Measurements from ENCODE around the gene MAPK11. TPM values are rescaled to one million over a fixed set of nuclear protein-coding genes. Genes with fewer than 3 reads are reported as not detected.

Gene MAPK11
- total RNA-seq, 2 donors from 2014 or later, result 11.5 to 11.6 TPM

DNA sequence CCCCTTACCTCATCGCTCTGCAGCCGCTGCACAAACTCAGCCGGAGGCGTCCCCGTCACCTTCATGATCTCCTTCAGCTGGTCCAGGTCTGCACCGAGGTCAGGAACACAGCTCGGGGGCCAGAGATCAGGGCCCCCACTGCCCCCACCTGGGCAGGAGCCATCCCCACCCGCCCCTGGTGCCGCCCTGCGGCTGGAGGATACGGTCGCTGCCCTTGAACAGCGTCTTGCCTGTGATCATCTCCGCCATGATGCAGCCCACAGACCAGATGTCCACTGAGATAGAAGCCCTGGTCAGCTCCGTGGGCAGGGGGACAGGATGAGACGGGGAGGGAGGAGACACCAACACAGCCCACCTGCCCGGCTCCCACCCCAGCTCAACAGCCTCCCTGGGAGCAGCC lies 14.6 kb downstream of the MAPK11 start:
- no peak for DNase-seq (ENCODE audit: low spot score)

DNA sequence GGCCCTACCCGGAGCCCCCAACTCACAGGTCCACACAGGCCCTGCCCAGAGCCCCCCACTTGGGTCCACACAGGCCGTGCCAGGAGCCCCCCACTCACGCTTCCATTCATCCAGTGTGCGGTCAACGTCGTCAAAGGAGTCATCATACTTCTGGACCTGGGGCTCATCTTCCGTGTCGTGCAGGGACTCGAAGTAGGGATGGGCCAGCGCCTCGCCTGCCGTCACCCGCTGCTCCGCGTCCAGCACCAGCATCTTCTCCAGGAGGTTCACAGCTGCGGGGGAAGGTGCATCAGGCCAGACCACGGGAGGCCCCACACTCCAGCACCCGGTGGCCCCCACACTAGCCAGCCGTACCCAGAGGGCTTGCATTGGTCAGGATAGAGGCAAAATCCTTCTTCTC lies 15.1 kb downstream of the MAPK11 start:
- no peak for DNase-seq (ENCODE audit: low spot score)
- intact Hi-C loops (cut with DNase I), result loop anchor here in 1 of 2 donors (10.0 kb wide), 1 partner anchor 250 kb away; the partner anchor contains the start of genes LMF2 and NCAPH2

More for the DNA sequence above, 14.6 kb downstream of the MAPK11 start:
- intact Hi-C loops (cut with DNase I), result loop anchor here in 1 of 2 donors (10.0 kb wide), 1 partner anchor 249 kb away; the partner anchor contains the start of genes LMF2 and NCAPH2

DNA sequence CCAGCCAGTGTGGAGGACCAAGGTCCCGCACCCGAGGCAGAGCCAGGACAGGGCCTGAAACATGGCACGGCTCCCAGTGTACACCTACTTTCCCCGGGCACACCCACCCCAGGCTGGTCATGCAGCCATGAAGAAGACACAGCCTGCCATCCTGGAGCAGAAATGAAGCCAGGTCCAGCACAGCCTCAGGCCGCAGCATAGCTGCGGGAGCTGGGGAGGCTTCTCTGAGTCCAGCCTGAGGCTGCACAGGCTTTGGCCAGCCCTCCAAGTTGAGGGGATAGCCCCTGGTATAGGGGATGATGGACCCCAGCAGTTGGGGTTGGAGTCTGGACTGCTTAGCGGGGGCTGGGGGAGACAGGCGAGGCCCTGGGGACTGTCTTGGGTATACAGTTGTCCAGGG lies 16.2 kb downstream of the MAPK11 start:
- intact Hi-C loops (cut with DNase I), result loop anchor here in 1 of 2 donors (5.0 to 10.0 kb wide), 2 partner anchors 88 to 251 kb away; partner anchors contain the start of genes LMF2, NCAPH2 and PPP6R2
- no peak for DNase-seq (ENCODE audit: low spot score)

DNA sequence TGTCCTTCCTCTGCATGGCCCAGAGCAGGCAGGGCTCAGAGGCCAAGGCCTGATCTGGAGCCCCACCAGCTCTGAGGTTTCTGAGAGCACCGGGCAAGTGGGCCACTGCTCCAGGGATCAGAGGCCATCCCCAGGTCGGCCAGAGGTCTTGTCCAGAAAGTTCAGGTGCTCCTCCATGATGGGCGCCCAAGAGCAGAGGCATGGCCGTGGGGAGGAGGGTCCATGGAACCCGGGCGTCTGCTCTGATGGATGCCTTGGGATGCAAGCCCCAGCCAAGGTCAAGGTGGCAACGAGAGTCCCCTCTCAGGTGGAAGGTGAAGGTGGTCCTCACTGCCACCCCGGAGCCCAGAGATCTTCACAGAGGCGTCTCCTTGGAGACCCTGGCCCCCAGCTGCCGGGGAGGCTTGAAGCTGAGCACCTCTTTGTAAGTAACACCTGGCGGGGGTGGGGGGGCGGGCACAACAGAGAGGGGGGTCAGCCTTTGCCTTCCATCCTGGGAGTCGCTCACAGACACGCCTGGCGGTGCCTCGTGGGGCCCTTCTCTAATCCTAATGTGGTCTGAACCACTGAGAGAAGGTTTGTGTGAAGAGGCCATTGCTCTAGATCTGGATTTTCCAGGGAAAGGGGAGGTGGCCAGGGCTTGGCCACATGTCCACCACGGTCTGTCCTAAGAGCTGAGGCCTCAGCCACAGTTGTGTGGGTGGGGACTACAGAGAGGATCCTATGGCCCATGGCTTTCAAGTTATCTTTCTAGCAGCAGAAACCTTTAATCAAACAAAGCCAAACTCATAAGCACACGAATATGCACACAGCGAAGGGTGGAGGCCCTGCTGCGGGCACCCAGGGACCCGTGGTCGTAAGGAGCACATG lies 16.9 kb downstream of the MAPK11 start:
- intact Hi-C loops (cut with DNase I), result loop anchor here in 1 of 2 donors (5.0 to 10.0 kb wide), 2 partner anchors 89 to 252 kb away; partner anchors contain the start of genes LMF2, NCAPH2 and PPP6R2
- no peak for DNase-seq (ENCODE audit: low spot score)

DNA sequence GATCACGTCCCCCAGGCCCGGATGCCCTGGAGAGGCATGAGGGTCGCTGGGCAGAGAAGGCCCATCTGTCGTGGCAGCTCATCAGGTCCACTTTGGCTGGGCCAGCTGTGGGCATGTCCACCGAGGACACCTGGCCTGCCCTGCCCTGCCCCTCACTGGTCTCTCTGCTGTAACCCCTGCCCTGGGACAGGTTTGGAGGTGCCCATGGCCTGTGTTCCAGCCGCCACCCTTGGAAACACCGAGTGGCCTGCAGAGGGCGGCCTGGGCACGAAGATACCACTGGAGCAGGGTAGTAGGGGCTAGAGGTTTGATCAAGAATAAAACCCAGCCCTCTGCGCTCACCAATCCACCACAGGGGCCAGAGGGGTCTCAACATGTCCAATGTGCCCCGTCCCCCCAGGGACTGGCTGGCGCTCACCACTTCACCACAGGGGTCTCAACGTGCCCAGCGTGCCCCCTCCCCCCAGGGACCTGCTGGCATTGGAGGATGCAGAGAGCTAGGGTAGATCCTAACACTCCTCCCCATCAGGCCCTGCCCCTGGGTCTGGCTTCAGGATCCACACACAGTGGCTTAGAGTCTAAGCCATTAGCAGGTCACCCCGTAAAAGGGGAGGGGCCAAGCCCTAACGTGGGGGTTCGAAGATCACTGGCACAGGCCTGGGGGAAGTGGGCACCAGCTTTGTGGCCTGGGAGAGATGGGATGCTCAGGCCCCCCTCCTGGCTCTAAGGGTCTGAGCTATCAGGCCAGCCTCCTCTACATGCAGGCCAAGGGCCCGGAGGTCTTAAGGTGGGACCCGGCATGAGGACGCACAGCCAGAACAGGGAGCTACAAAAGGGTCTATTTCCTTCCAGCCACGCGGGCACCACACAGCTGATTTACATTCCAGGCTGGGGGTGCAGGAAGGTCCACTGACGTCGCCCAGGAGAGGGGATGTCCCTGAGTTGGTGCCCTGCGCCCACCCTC lies 17.8 kb downstream of the MAPK11 start:
- intact Hi-C loops (cut with DNase I), result loop anchor here in 1 of 2 donors (5.0 to 10.0 kb wide), 2 partner anchors 90 to 252 kb away; partner anchors contain the start of genes LMF2, NCAPH2 and PPP6R2
- no peak for DNase-seq (ENCODE audit: low spot score)

DNA sequence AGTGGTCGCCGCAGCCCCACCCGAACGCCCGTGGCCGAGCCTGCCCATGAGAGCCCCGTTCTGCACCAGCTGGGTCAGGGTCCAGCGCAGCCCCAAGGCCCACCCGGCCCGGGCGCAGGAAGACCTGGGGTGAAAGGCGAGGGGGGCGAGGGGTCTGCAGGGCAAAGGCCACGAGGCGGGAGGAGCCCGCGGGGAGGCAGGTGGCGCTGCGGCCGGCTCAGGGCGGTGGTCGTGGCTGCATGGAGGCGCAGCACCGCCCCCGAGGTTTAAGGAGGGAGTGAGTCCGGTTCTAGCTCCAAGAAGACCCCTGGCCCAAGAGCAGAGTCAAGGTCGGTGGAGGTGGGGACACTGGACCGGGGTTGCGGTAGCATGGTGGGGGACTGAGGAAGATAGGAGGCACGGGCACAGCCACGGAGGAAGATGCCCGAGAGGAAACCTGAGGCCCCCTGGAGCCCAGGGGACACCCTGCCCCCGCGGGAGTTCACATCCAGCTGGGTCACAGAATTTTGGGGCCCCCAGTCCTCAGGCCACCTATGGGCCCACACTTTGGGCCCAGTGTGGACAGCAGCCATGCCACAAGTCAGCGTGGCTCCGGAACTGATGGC lies 18.6 kb downstream of the MAPK11 start:
- DNase-seq (ENCODE audit: low spot score), result no peak
- intact Hi-C loops (cut with DNase I), result loop anchor here in 1 of 2 donors (5.0 to 10.0 kb wide), 2 partner anchors 91 to 253 kb away; partner anchors contain the start of genes LMF2, NCAPH2 and PPP6R2

DNA sequence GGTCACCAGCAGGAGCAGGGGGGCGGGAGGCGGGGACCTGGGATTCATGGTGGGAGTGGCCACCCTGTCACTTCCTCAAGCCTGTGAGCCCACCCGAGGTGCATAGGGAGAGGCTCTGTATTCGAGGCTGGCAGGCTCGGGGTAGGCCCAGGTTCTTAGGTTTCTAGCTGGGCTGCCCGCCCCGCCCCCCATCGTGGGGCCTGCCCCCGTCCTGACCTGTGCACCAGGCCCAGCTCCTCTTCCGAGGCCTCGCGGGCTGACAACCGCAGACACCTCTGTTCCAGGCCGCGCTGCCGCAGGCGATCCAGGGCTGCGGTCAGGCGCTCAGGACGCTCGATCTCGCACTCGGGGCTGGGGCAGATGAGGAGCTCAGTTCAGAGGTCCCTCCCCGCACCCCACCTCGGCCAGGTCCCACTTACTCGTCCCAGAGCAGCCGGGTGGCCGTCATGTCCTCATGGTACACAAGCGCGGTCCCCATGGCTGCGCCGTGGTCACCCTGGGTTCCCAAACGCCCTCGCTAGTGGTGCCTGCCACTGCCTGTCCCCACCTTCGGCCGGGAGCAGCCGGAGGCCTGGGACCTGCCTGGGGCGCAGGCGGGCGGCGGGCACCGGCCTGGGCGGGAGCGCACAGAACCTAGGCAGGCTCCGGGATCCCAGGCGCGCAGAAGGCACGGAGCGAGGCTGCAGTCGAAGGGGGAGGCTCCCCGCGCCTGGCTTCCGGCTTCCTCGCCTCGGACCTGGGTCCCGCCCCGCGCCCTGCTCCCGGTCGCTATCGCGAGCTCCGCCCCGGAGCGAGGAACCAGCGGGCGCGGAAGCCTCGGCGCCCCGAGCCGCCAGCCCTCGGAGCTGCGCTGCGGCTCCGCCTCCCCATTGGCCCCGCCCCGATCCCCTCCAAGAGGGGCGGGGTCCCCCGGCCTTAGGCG lies 19.4 kb downstream of the MAPK11 start, which contains the start of gene HDAC10:
HDAC10 (minus strand) TSS at position 711 of the 922 bp plus-strand sequence; CDS start at position 478, 233 bp downstream.
- intact Hi-C loops (cut with DNase I), result loop anchor here in 1 of 2 donors (5.0 to 10.0 kb wide), 2 partner anchors 91 to 254 kb away; partner anchors contain the start of genes LMF2, NCAPH2 and PPP6R2
- DNase-seq (ENCODE audit: low spot score), result peak; percentile 95

DNA sequence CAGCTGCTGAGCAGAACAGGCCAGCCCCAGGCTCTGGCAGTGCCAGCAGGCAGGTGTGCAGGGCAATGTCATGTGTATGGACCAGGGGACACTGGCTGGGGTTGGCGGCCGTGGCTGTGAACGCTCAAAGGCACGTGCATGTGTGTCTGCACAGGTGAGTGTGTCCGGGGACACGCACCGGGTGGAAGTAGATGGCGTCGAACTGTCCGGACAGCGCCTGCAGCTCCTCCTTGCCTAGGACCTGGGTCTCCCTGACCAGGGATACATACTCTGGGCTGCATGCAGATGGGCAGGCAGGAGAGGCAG lies 20.0 kb downstream of the MAPK11 start:
- intact Hi-C loops (cut with DNase I), result loop anchor here in 1 of 2 donors (5.0 to 10.0 kb wide), 2 partner anchors 92 to 255 kb away; partner anchors contain the start of genes LMF2, NCAPH2 and PPP6R2
- no peak for DNase-seq (ENCODE audit: low spot score)

DNA sequence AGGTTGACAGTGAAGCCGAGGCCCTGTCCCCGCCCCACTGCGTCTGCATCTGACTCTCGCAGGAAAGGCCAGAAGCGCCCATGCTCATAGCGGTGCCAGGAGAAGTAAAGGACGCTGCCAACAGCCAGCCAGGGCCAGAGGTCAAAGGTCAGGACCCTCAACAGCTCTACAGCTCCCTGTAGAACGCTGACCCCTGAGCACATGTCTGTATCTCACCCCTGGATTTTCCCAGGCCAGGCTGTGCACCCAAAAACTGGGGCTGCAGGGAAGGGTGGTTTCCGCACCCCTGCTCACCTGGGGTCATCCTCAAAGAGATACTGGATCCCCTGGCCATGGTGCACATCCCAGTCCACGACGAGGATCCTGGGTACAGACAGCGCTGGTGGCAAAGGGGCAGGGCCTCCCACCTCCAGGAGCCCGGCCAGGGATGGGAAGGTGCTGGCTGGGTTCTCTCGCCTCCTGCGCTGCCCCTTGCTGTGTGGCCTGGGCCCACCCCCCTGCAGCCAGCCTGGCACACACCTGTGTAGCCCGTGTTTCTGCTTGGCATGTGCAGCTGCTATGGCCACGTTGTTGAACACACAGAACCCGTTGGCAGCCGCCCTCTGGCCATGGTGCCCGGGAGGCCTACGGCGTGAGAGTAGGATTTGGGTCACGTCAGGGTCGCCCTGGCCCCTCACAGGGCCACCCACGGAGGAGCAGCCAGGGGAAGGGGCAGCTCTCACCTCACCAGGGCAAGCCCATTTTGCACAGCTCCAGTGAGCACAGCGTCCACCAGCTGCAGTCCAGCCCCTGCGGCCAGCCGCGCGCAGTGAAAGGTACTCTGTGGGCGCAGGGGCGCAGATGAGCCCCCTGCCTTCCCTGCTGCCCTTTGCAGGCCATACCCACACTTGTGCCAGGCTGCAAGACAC lies 20.6 kb downstream of the MAPK11 start:
- intact Hi-C loops (cut with DNase I), result loop anchor here (5.0 to 10.0 kb wide), 3 partner anchors 93 to 255 kb away; partner anchors contain the start of genes LMF2 (in 1 of the 2), NCAPH2 (in 1 of the 2), PPP6R2 (in 1 of the 2) and SBF1 (in 1 of the 2)

DNA sequence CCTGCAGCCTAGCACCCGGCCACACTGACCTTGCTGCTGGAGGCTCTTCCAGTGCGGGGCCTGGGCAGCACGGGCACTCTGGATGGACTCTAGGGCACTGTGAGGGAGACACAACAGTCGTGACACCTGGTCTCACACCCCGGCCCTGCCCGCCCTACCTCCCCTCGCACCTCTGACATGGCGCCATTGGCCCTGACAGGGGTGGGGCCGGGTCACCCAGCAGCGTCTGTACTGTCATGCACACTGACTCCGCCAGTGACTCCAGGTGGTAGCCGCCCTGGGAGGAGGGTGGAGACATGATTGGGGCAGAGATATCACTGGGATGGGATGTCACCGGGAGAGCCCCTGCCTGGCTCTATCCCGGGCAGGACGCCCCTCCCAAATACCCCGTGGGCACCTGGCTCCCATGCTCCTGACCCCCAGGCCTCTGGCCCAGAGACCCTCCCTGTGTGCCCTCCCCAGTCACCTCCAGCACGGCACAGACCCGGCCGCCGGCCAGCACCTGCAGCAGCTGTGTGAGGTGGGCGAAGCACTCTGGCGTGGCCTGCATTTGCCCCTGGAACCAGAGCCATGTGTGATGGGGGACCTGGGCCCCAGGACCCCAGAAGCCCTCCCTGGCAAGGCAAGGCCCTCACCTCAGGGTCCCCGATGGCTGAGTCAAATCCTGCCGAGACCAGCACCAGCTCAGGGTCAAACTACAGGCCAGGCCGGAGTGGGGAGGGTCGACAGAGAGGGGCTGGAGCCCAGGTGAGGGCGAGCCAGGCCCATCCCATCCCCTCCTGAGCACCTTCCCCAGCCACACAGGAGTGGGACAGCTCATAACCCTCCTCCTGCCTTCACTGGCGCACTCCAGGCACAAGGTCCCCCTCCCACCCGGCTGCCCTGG lies 21.7 kb downstream of the MAPK11 start:
- intact Hi-C loops (cut with DNase I), result loop anchor here in 1 of 2 donors (10.0 kb wide), 1 partner anchor 226 kb away; the partner anchor contains the start of gene SBF1
- no peak for DNase-seq (ENCODE audit: low spot score)

More for the DNA sequence above, 20.6 kb downstream of the MAPK11 start:
- no peak for DNase-seq (ENCODE audit: low spot score)

DNA sequence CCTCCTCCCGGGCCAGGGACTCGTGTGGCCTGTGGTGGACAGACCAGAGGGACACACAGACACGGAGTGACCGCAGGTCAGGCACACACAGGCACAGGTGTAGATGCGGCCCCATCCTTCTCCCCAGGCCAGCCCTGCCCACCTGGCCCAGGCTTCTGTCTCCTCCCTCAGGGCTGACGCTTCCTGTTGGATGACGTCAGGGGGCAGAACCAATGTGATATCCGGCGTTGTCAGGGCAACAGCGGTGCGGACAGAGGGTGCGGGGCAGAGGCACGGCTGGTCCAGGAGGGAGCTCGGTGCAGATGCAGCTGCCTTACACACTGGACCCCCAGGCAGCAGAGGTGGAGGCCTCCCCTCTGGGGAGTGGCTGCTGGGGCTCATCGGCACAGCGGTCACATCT lies 22.4 kb downstream of the MAPK11 start:
- intact Hi-C loops (cut with DNase I), result loop anchor here in 1 of 2 donors (10.0 kb wide), 1 partner anchor 227 kb away; the partner anchor contains the start of gene SBF1
- DNase-seq (ENCODE audit: low spot score), result no peak

DNA sequence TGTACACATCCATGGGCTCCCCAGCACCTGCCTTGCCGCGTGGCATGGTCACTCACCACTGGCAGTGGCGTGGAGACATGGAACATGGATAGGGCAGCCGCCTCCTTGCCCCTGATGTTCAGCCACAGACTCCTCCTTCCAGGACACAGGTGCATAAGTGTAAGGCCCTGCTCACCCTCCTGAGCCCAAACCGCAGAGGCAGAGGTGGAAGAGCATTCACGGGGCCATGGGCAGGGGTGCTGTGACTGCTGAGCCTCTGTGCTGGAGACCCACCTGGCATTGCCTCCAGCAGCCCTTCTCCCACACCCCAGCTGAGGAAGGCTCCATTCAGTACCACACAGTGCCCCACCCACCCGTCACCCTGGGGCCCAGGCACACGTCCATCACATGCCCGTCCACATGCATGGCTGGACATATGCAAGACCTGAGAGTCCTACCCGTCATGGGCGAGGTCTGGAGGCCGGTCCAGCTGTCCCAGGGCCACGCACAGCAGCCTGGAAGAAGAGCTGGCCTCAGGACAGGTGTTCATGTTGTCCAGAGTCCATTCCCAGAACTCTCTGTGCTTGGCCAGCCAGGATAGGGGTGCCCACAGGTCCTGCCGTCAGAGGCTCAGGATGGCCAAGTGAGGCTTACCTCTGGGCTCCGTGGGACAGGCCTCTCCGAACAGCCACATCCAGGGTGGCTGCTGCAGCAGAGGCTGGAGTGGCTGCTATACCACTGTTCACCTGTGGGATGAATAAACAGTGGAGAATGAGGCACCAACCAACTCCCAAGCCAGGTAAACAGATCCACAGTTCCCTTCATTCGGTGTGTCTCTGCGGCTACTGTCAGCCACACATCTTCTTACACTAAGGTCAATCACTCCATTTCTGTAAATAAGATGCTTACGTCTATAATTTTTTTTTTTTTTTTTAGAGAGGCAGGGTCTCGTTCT lies 23.7 kb downstream of the MAPK11 start:
- intact Hi-C loops (cut with DNase I), result loop anchor here in 1 of 2 donors (10.0 kb wide), 1 partner anchor 228 kb away; the partner anchor contains the start of gene SBF1

DNA sequence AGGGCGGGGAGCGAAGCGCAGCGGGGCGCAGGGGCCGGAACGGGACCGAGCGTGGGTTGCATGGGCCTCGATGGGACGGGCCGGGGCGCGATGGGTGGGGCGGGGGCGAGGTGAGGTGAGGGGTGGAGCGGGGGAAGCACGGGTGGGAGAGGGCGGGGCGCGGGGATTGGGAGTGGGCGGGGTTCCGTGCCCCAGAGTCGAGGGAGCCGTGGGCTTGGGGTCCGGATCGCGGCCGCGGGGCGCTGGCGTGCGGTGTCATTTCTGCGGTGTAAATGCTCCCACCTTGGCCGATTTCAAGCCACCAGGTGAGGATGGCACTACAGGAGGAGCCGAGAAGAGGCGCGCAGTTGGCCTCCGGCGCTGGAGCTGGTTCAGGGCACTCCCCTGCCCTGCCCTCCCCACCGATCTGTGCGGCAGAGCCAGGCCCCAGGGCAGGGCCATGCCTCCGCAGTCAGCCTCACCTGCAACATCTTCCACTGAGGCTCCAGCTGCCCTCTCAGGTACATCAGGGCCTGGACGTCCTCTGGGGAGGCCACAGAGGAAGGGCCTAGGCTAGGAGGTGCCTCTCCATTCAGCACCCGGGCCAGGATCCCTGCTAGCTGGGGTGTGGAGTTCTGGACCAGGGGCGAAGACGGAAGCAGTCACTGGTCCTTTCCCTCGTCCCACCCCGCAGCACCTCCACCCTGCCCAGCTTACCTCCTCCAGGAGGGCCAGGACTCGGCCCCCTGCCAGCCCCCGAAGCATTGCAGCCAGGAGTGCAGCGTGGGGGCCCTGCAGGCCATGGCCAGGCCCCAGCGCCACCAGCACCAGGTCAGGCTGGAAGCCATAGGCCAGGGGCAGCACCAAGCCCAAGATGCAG lies 24.7 kb downstream of the MAPK11 start:
- DNase-seq (ENCODE audit: low spot score), result no peak
- intact Hi-C loops (cut with DNase I), result loop anchor here in 1 of 2 donors (10.0 kb wide), 1 partner anchor 229 kb away; the partner anchor contains the start of gene SBF1

More for the DNA sequence above, 23.7 kb downstream of the MAPK11 start:
- no peak for DNase-seq (ENCODE audit: low spot score)
